Mesothelial cell of epicardium (in vitro differentiated cells): ENCODE measurements around the gene WARS2. TPM values are rescaled to one million over a fixed set of nuclear protein-coding genes. Genes with fewer than 3 reads are reported as not detected.

Experiments
- DNase-seq, 2 experiments: peaks; one replicate each; pipeline ENCODE4 v3.0.0; 2021; ENCODE audit warnings: low spot score in 2 of 2; ENCODE audit not compliant: unreplicated experiment in 2 of 2
- H3K27ac Mint-ChIP-seq: 2 replicates; pipeline ENCODE4 v1.8.0; 2021; ENCODE audit warnings: mixed read lengths
- H3K27me3 Mint-ChIP-seq: 2 replicates; pipeline ENCODE4 v1.8.0; 2021; ENCODE audit warnings: low read depth, mixed read lengths
- H3K36me3 Mint-ChIP-seq: 2 replicates; pipeline ENCODE4 v1.8.0; 2021; ENCODE audit warnings: mixed read lengths
- H3K4me1 Mint-ChIP-seq: 2 replicates; pipeline ENCODE4 v1.8.0; 2021; ENCODE audit warnings: mixed read lengths
- H3K4me3 Mint-ChIP-seq: 2 replicates; pipeline ENCODE4 v1.8.0; 2021; ENCODE audit warnings: mild to moderate bottlenecking, moderate library complexity, mixed read lengths
- H3K9me3 Mint-ChIP-seq: 2 replicates; pipeline ENCODE4 v1.8.0; 2021; ENCODE audit warnings: mixed read lengths
- CTCF ChIP-seq: fragments of 200-600 bp; sonication (generic); IDR thresholded peaks from one replicate; pipeline ENCODE4 v1.5.0; 2021; ENCODE audit warnings: antibody characterized with exemption; ENCODE audit not compliant: unreplicated experiment
- total RNA-seq: library from RNA; stranded (reverse); gene quantifications from 3 replicates; pipeline ENCODE4 v1.2.1, GENCODE V29; 2021

WARS2 gene
- total RNA-seq, 1 donor from 2014 or later, result 18.7 TPM

- H3K4me1 Mint-ChIP-seq, result no peaks in the 10 kb centered on the region
- no peak overlapping the region for H3K4me3 Mint-ChIP-seq
- H3K36me3 Mint-ChIP-seq, result peaks cover 5% of the 10 kb centered on the region
- H3K9me3 Mint-ChIP-seq, result no peaks in the 10 kb centered on the region
- H3K27ac Mint-ChIP-seq, result no peak overlapping the region
- no peak for DNase-seq
- TF ChIP-seq CTCF, result no peak
- H3K27me3 Mint-ChIP-seq, result no peaks in the 10 kb centered on the region
Measured at GRCh38 chr1:119055568-119055967, 84.9 kb downstream of the WARS2 start.

GRCh38 chr1:119053917-119054316 is 86.5 kb downstream of the WARS2 start:
- Mint-ChIP-seq H3K27ac (no peak overlapping the region), H3K36me3 (no peaks in the 10 kb centered on the region), H3K9me3 (no peaks in the 10 kb centered on the region), H3K4me1 (no peaks in the 10 kb centered on the region), H3K4me3 (no peak overlapping the region), H3K27me3 (no peaks in the 10 kb centered on the region)
- TF ChIP-seq CTCF, result no peak
- no peak for DNase-seq

- Mint-ChIP-seq H3K27ac (no peak overlapping the region), H3K4me1 (peaks cover under 1% of the 10 kb centered on the region), H3K4me3 (no peak overlapping the region), H3K9me3 (no peaks in the 10 kb centered on the region), H3K36me3 (no peaks in the 10 kb centered on the region), H3K27me3 (no peaks in the 10 kb centered on the region)
- TF ChIP-seq CTCF, result no peak
- no peak for DNase-seq
Measured at GRCh38 chr1:119052267-119052666, 88.2 kb downstream of the WARS2 start.

- Mint-ChIP-seq H3K4me3 (no peak overlapping the region), H3K9me3 (no peaks in the 10 kb centered on the region), H3K36me3 (peaks cover 12% of the 10 kb centered on the region), H3K27me3 (no peaks in the 10 kb centered on the region), H3K27ac (no peak overlapping the region), H3K4me1 (peaks cover 6% of the 10 kb centered on the region)
- TF ChIP-seq CTCF, result no peak
- no peak for DNase-seq
Measured at GRCh38 chr1:119048624-119049404, 91.6 kb downstream of the WARS2 start.

GRCh38 chr1:119046785-119047438 is 93.5 kb downstream of the WARS2 start:
- peak overlapping the region; percentile 87 for H3K27ac Mint-ChIP-seq
- no peak overlapping the region for H3K4me3 Mint-ChIP-seq
- no peak for TF ChIP-seq CTCF
- H3K4me1 Mint-ChIP-seq, result peaks cover 6% of the 10 kb centered on the region
- H3K36me3 Mint-ChIP-seq, result peaks cover 12% of the 10 kb centered on the region
- no peaks in the 10 kb centered on the region for H3K27me3 Mint-ChIP-seq
- DNase-seq, result no peak
- H3K9me3 Mint-ChIP-seq, result no peaks in the 10 kb centered on the region
